Heart left ventricle (tissue), 16 donors: ENCODE results near the gene KIRREL3. TPM values are rescaled to one million over a fixed set of nuclear protein-coding genes. Genes with fewer than 3 reads are reported as not detected.

Experiments used
- ATAC-seq, 4 donors: fragments of 200-7000 bp; cut with Tn5 transposase; one replicate each; pipeline ENCODE4 v1.9.1; 2020 to 2022; ENCODE audit warnings: moderate library complexity in 4 of 4, mild to moderate bottlenecking in 3 of 4, moderate number of reproducible peaks in 1 of 4
- DNase-seq, 5 donors: peaks; one replicate each; pipeline ENCODE4 v3.0.0-alpha.2; 2020
- H3K27ac ChIP-seq, 12 donors: fragments of 200-600 bp; sonication (generic) in 4 of 12; one replicate each; pipeline versions ENCODE4 v1.5.0 to v1.8.0; 2016 to 2022; ENCODE audit warnings: mild to moderate bottlenecking in 2 of 12
- H3K27me3 ChIP-seq, 9 donors: fragments of 200-600 bp; sonication (generic) in 2 of 9; one replicate each; pipeline versions ENCODE4 v1.5.1 to v1.8.0; 2016 to 2022; ENCODE audit warnings: mild to moderate bottlenecking in 3 of 9
- H3K36me3 ChIP-seq, 9 donors: fragments of 200-600 bp; sonication (generic) in 2 of 9; one replicate each; pipeline versions ENCODE4 v1.5.0 to v1.8.0; 2018 to 2022; ENCODE audit warnings: mild to moderate bottlenecking in 2 of 9
- H3K4me1 ChIP-seq, 12 donors: fragments of 200-600 bp; sonication (generic) in 4 of 12; one replicate each; pipeline versions ENCODE4 v1.5.0 to v1.8.0; 2016 to 2022; ENCODE audit warnings: mild to moderate bottlenecking in 3 of 12
- H3K4me3 ChIP-seq, 12 donors: fragments of 200-600 bp; sonication (generic) in 4 of 12; one replicate each; pipeline versions ENCODE4 v1.5.0 to v1.8.0; 2017 to 2022; ENCODE audit warnings: mild to moderate bottlenecking in 9 of 12, moderate library complexity in 4 of 12
- H3K9me3 ChIP-seq, 12 donors: fragments of 200-600 bp; sonication (generic) in 4 of 12; one replicate each; pipeline versions ENCODE4 v1.5.0 to v1.8.0; 2016 to 2022; ENCODE audit warnings: mild to moderate bottlenecking in 1 of 12
- CTCF ChIP-seq, 12 donors: fragments of 200-600 bp; sonication (generic) in 4 of 12; IDR thresholded peaks; one replicate each; pipeline versions ENCODE4 v1.5.0 to v1.8.0; 2018 to 2022; ENCODE audit warnings: antibody characterized with exemption in 12 of 12, mild to moderate bottlenecking in 5 of 12
- POLR2A ChIP-seq, 2 donors: fragments of 450-650 bp; IDR thresholded peaks; one replicate each; pipeline ENCODE4 v1.6.1; 2017; ENCODE audit warnings: antibody characterized with exemption in 2 of 2, mild to moderate bottlenecking in 2 of 2, moderate library complexity in 2 of 2
- WGBS, 4 donors: extraction: QIAGEN DNeasy Blood & Tissue Kit in 2 of 4; methylation state at CpG; one replicate each; pipeline versions ENCODE4 v1.1.5 to v1.1.7; 2013 to 2018; 5-methylcytosine and 5-hydroxymethylcytosine counted together
- intact Hi-C, 10 donors: fragments of 100-400 bp; cut with DNase I; formaldehyde crosslinking; loops; one replicate each; pipeline versions ENCODE4 v1.11.1 to v1.14.2; 2022
- polyA plus RNA-seq, 2 donors: library from polyadenylated mRNA; stranded (reverse); fragments of 200-250 nt; gene quantifications; one replicate each; pipeline ENCODE4 v1.2.3, GENCODE V29; 2013
- total RNA-seq, 9 donors: library from RNA; depleted of rRNA in 2 of 9; stranded (reverse); fragments of >200 nt in 2 of 9; fragmentation: NEBNext Ultra II Directional in 3 of 9; extraction: Animal tissue kit (Norgen Biotek cat#: 25700) in 3 of 9; gene quantifications; one replicate each; pipeline versions ENCODE4 v1.1.0 to v1.2.4, GENCODE V29; 2016 to 2023
- donor health status: ischemic (EF 13 %, LVEDD 7.1; RV severe dilation, severe dysfunction).
- donor health status: healthy with polysubstance abuse.
- donor health status: DM: no; HTN: yes; CAD: no.
- donor health status: DM: no; HTN: no; CAD: no.
- donor health status: ischemic (EF 25% LVEDD 6.9; RV normal size, moderate dysfunction).
- donor health status: ischemic (EF 25% LVEDD 5.7; RV mildly dilated, moderate dysfunction).
- donor health status: healthy.
- donor health status: DM: yes; HTN: yes; CAD: no.
- donor health status: ischemic (EF 35%, LVEDD 5.7; RV mildly dilated, moderate dysfunction).
- donor health status: nonischemic (EF 11% LVEDD 7.7; RV severe dilation, severe dysfunction).
- donor health status: DM: yes; HTN: yes; CAD: no.
- donor health status: PGD.
- donor health status: ischemic (EF 29% LVEDD 5.4; RV normal size, mild dysfunction).
- donor health status: nonischemic (EF 23%, LVEDD 6.1; RV moderate dilation, normal function).

Gene KIRREL3
- total and polyA plus RNA-seq, 11 donors: 0.08 to 1.3 (median 0.27) TPM

GRCh38 chr11:126496576-126497337, 503.8 kb downstream of the KIRREL3 start:
- H3K4me1 ChIP-seq: no peaks in the 10 kb centered on the region
- WGBS, 4 donors: 79 to 88% (median 85%) methylated on average over 8 of the region's 8 CpGs
- intact Hi-C loops: loop anchor here in 1 of 10 donors (10.0 kb wide), 1 partner anchor 58 kb away; no protein-coding TSS in a partner anchor
- H3K27ac ChIP-seq: no peak overlapping the region
- DNase-seq (peak in 1 of 5 donors; percentile 20), ATAC-seq (peak in 1 of 4 donors; percentile 21)
- H3K4me3 ChIP-seq: no peak overlapping the region
- TF ChIP-seq CTCF (IDR thresholded peaks at IDR 0.05) (no peak), POLR2A (IDR thresholded peaks at IDR 0.05) (no peak)
- no peaks in the 10 kb centered on the region for H3K9me3 ChIP-seq
- no peaks in the 10 kb centered on the region for H3K36me3 ChIP-seq
- H3K27me3 ChIP-seq: peaks cover 0 to 38% (median 12%) of the 10 kb centered on the region in 9 donors

GRCh38 chr11:126495281-126496220, 505.0 kb downstream of the KIRREL3 start:
- intact Hi-C loops: loop anchor here in 1 of 10 donors (10.0 kb wide), 1 partner anchor 59 kb away; no protein-coding TSS in a partner anchor
- Histone ChIP-seq H3K4me1 (no peaks in the 10 kb centered on the region), H3K9me3 (no peaks in the 10 kb centered on the region), H3K27ac (no peak overlapping the region), H3K4me3 (no peak overlapping the region), H3K36me3 (no peaks in the 10 kb centered on the region), H3K27me3 (peaks cover 0 to 26% (median 12%) of the 10 kb centered on the region in 9 donors)
- TF ChIP-seq POLR2A (IDR thresholded peaks at IDR 0.05) (no peak), CTCF (IDR thresholded peaks at IDR 0.05) (no peak)
- no peak for ATAC-seq
- 77 to 88% (median 82%) methylated on average over 13 of the region's 13 CpGs for WGBS, 4 donors
- DNase-seq: peak in 1 of 5 donors; percentile 33

GRCh38 chr11:126494831-126495230, 505.7 kb downstream of the KIRREL3 start:
- no peak overlapping the region for H3K4me3 ChIP-seq
- intact Hi-C loops: loop anchor here in 1 of 10 donors (10.0 kb wide), 1 partner anchor 60 kb away; no protein-coding TSS in a partner anchor
- no peaks in the 10 kb centered on the region for H3K36me3 ChIP-seq
- 85 to 88% (median 87%) methylated on average over 9 to 10 of the region's 10 CpGs for WGBS, 4 donors
- TF ChIP-seq CTCF (IDR thresholded peaks at IDR 0.05) (no peak), POLR2A (IDR thresholded peaks at IDR 0.05) (no peak)
- no peaks in the 10 kb centered on the region for H3K9me3 ChIP-seq
- no peaks in the 10 kb centered on the region for H3K4me1 ChIP-seq
- H3K27me3 ChIP-seq: peaks cover 0 to 20% (median 7%) of the 10 kb centered on the region in 9 donors
- H3K27ac ChIP-seq: no peak overlapping the region
- ATAC-seq: peak in 2 of 4 donors; percentile 11 to 14
- DNase-seq: peak in 1 of 5 donors; percentile 42
